KMS-11 (cell line): ENCODE measurements around the gene ZBTB42.

Experiments
- H2AFZ ChIP-seq: fragments of 200-600 bp; sonication (generic); 2 replicates; pipeline ENCODE4 v1.6.1; 2016; ENCODE audit warnings: antibody characterized with exemption, mixed run types, low read depth
- H3K27ac ChIP-seq: fragments of 200-600 bp; sonication (generic); 2 replicates; pipeline ENCODE4 v1.6.1; 2016; ENCODE audit warnings: mild to moderate bottlenecking, mixed run types
- H3K27me3 ChIP-seq: fragments of 200-600 bp; sonication (generic); 2 replicates; pipeline ENCODE4 v1.6.1; 2017; ENCODE audit warnings: mild to moderate bottlenecking, low read depth, mixed run types, moderate library complexity; ENCODE audit not compliant: insufficient read depth
- H3K36me3 ChIP-seq: fragments of 200-600 bp; sonication (generic); 2 replicates; pipeline ENCODE4 v1.6.1; 2017; ENCODE audit warnings: mild to moderate bottlenecking, mixed run types; ENCODE audit not compliant: insufficient read depth
- H3K4me1 ChIP-seq: fragments of 200-600 bp; sonication (generic); 2 replicates; pipeline ENCODE4 v1.6.1; 2016; ENCODE audit warnings: mild to moderate bottlenecking, low read depth, mixed run types; ENCODE audit not compliant: poor library complexity, severe bottlenecking
- H3K4me2 ChIP-seq: fragments of 200-600 bp; sonication (generic); 2 replicates; pipeline ENCODE4 v1.7.0; 2016; ENCODE audit warnings: mild to moderate bottlenecking, mixed run types
- H3K4me3 ChIP-seq: fragments of 200-600 bp; sonication (generic); IDR thresholded peaks from 2 replicates; pipeline ENCODE4 v1.6.1; 2017; ENCODE audit warnings: low read depth, low read length, mixed read lengths; ENCODE audit not compliant: insufficient read depth
- H3K79me2 ChIP-seq: fragments of 200-600 bp; sonication (generic); 2 replicates; pipeline ENCODE4 v1.6.1; 2016; ENCODE audit warnings: low read depth, mixed run types; ENCODE audit not compliant: insufficient read depth
- H3K9ac ChIP-seq: fragments of 200-600 bp; sonication (generic); 2 replicates; pipeline ENCODE4 v1.6.1; 2016; ENCODE audit warnings: mild to moderate bottlenecking, mixed run types
- H4K20me1 ChIP-seq: fragments of 200-600 bp; sonication (generic); 2 replicates; pipeline ENCODE4 v1.6.1; 2016; ENCODE audit warnings: mild to moderate bottlenecking, mixed run types; ENCODE audit not compliant: insufficient read depth
- CTCF ChIP-seq: fragments of 200-600 bp; sonication (generic); conservative IDR thresholded peaks from 2 replicates; pipeline ENCODE4 v1.6.1; 2017; ENCODE audit warnings: low read depth, mild to moderate bottlenecking, antibody characterized with exemption, low read length, moderate library complexity, mixed read lengths

The ZBTB42 gene

DNA sequence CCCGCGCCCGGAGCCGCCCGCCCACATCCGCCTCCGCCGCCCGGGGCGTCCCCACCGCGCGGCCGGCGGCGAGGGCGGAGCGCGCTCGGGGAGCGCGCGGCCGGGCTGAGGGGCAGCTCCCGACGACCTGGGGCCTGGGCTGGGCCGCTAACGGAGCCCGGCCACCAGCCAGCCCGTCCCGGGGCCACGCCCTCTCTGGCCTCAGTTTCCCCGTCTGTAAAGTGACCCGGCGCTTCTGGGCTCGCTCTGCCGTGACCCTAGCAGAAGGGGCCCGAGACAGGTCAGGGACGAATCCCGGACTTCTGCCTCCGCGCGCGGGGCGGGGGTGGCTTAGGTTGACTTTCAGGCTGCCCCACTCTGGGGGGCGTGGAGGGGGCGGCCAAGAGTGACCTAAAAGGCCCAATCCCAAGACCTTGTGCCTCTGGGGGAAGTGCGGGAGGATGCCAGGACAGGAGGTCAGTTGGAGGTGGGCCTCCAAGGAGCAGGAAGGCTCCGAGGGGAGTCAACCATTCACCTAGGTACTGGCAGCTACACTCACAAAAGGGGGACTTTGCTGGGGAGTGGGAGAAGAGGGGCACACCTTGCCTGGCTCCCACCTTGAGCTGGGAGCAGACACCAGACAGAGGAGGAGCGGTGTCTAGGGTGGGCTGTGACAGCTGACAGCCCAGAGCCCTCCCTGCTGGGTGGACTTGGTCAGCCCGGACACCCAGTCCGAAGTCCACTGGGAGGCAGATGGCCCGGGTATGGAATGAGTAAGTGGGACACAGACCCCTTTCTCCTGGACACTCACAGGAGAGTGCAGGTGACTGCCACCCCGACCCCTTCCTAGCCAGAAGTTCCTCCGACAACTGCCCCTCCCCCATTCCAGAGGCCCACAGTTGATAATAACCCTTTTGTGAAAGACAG, 4.9 kb upstream of the ZBTB42 start:
- H3K36me3 ChIP-seq, result no peaks in the 10 kb centered on the region
- peaks cover 6% of the 10 kb centered on the region; the same call in 1 of the 2 replicates for H3K79me2 ChIP-seq
- no peak overlapping the region for H3K4me3 ChIP-seq
- H3K9ac ChIP-seq, result peak overlapping the region; percentile 46; the same call in 1 of the 2 replicates
- no peak overlapping the region for H3K27ac ChIP-seq
- H2AFZ ChIP-seq, result peak overlapping the region; percentile 49
- H4K20me1 ChIP-seq, result no peaks in the 10 kb centered on the region
- peak overlapping the region; percentile 54; the same call in 1 of the 2 replicates for H3K4me2 ChIP-seq
- TF ChIP-seq CTCF, result no peak
- H3K27me3 ChIP-seq, result no peaks in the 10 kb centered on the region
- peaks cover 34% of the 10 kb centered on the region for H3K4me1 ChIP-seq

DNA sequence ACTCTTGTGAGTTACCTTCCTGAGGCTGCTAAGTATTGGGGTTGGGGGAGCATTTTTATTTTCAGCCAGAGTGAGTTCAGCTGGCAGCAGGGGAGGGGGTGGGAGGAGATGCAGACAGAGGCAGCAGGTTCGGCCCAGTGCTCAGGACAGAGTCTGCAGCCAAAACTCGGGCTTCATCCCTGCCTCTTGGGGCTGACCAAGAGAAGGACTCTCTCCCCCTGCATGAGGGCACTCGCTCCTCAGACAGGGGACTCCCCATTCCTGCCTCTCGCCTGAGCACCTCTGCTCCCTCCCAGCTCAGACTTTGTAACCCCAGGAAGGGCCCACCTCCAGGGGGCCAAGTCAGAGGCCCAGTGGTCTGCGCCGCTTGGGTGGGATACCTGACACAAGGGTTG, 4.2 kb upstream of the ZBTB42 start:
- no peak overlapping the region for H3K9ac ChIP-seq
- H3K4me2 ChIP-seq, result peak overlapping the region; percentile 54; the same call in 1 of the 2 replicates
- H3K36me3 ChIP-seq, result no peaks in the 10 kb centered on the region
- no peak overlapping the region for H3K27ac ChIP-seq
- no peaks in the 10 kb centered on the region for H3K27me3 ChIP-seq
- H2AFZ ChIP-seq, result no peak overlapping the region
- H3K79me2 ChIP-seq, result peaks cover 6% of the 10 kb centered on the region; the same call in 1 of the 2 replicates
- H3K4me1 ChIP-seq, result peaks cover 34% of the 10 kb centered on the region
- no peak for TF ChIP-seq CTCF
- H3K4me3 ChIP-seq, result no peak overlapping the region
- H4K20me1 ChIP-seq, result no peaks in the 10 kb centered on the region

DNA sequence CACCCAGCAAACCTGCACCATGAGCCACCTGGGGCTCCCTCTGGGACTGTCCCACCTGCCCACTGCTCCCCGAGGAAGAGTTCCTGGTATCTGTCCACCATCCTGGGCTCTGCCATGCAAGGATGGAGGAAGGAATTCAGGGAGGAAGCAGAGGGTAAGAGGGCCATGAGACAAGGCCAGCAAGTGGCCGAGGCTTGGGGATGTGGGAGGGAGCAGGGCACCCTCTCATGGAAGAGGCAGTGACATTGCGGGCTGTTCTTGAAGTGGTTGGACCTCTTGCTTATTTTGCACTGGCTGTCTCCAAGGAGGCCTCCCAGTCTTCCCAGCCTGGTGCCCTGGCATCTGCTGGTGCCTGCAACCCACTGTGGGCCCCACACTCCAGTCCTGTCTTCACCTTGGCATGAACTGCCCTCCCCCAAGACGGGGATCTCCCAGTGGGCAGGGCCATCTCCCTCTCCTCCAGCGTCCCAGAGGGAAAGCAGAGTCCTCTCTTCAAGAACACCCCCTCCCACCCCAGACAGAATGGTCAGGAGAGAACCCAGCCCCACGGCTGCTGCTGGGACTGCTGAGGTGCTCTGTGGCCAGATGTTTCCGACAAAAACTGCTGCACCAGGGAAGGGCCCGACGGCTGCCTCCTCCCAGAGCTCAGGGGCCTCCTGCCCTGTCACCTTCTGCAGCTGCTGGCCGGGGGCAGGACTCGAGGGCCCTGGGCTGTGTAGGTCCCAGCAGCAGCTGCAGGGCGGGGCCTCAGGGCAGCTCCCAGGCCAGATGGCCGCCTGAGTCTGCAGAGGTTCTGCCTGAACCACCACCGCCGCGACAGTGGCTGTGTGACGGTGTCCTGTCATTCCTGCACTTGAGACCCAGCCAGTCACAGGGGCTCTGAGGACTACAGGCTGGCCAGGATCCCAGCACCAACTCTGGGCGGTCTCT, 3.5 kb upstream of the ZBTB42 start:
- H3K4me2 ChIP-seq, result peak overlapping the region; percentile 54; the same call in 1 of the 2 replicates

More for the DNA sequence above, 3.5 kb upstream of the ZBTB42 start:
- H3K9ac ChIP-seq, result no peak overlapping the region
- H3K79me2 ChIP-seq, result peaks cover 6% of the 10 kb centered on the region; the same call in 1 of the 2 replicates
- peak overlapping the region; percentile 24; the same call in 1 of the 2 replicates for H3K27ac ChIP-seq
- H3K4me3 ChIP-seq, result no peak overlapping the region
- peak overlapping the region; percentile 22; the same call in 1 of the 2 replicates for H2AFZ ChIP-seq
- no peaks in the 10 kb centered on the region for H3K36me3 ChIP-seq
- H3K4me1 ChIP-seq, result peaks cover 34% of the 10 kb centered on the region
- H3K27me3 ChIP-seq, result no peaks in the 10 kb centered on the region
- no peak for TF ChIP-seq CTCF
- H4K20me1 ChIP-seq, result no peaks in the 10 kb centered on the region
